ENCODE measurements around the gene SYNDIG1L. TPM values are rescaled to one million over a fixed set of nuclear protein-coding genes. Genes with fewer than 3 reads are reported as not detected.

Gene SYNDIG1L
- total RNA-seq, 1 experiment from 2014 or later: not detected

- Histone ChIP-seq H4K20me1 (ENCODE audit: low read length) (no peaks in the 10 kb centered on the region), H3K27me3 (ENCODE audit: low read length) (no peaks in the 10 kb centered on the region), H3K4me1 (ENCODE audit: insufficient read depth, low read length) (no peaks in the 10 kb centered on the region), H3K79me2 (ENCODE audit: low read length) (no peaks in the 10 kb centered on the region), H3K4me2 (ENCODE audit: low read length) (no peak overlapping the region), H3K9me2 (replicated peaks; ENCODE audit: low read length) (no peaks in the 10 kb centered on the region), H3K27ac (ENCODE audit: low read length) (no peak overlapping the region), H3F3A (ENCODE audit: low read length, unreplicated experiment) (no peaks in the 10 kb centered on the region), H3K9ac (ENCODE audit: low read length) (no peak overlapping the region), H3K36me3 (ENCODE audit: low read depth, low read length) (no peaks in the 10 kb centered on the region), H2AFZ (ENCODE audit: low read length) (no peak overlapping the region), H3K9me3 (ENCODE audit: low read length) (no peaks in the 10 kb centered on the region), H3K4me3 (ENCODE audit: low read length) (no peak overlapping the region)
- no TSS peak for BruUV-seq (replicated peaks)
- intact Hi-C loops (cut with micrococcal nuclease): no loop called here
- POLR2A ChIA-PET (ENCODE audit: unreplicated experiment): interaction anchor here (0.7 kb wide), 1 partner anchor 30 kb away, joined by 5 read pairs; the partner anchor contains the start of genes ISCA2 and NPC2
- CTCF ChIA-PET: no interaction called here
- TF ChIP-seq EZH2phosphoT487 (IDR thresholded peaks at IDR 0.05; ENCODE audit: borderline replicate concordance, low read length) (no peak), CTCF (conservative IDR thresholded peaks at IDR 0.05; ENCODE audit: low read depth, low read length) (no peak), EZH2 (IDR thresholded peaks at IDR 0.05; ENCODE audit: low read length, unreplicated experiment) (no peak)
- ATAC-seq: no peak
- DNase-seq: no peak
Observed at GRCh38 chr14:74462993-74463392, 37.0 kb upstream of the SYNDIG1L start.

DNA sequence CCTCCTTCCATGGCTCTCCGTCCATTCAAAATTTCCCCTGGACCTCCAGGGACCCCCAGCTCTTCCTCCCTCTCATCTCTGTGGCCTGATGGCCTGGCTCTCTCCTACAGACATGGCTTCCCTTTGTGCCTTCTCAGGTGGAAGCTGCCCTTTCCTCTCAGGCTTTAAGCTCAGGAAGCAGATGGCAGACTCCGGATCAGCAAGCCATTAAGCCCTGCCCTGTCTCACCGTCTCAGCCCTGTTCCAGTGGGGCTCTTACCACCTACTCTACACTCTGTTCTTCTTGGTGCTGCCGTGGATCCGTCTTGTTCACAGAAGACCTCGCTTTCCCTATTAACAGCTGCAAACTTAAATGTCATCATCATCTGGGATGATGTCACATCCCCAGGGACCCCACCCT is 34.0 kb upstream of the SYNDIG1L start:
- no peaks in the 10 kb centered on the region for H3K9me3 ChIP-seq (ENCODE audit: low read length)

More for the DNA sequence above, 34.0 kb upstream of the SYNDIG1L start:
- Histone ChIP-seq H3K9ac (ENCODE audit: low read length) (no peak overlapping the region), H3K4me1 (ENCODE audit: insufficient read depth, low read length) (no peaks in the 10 kb centered on the region), H3F3A (ENCODE audit: low read length, unreplicated experiment) (no peaks in the 10 kb centered on the region), H2AFZ (ENCODE audit: low read length) (no peak overlapping the region), H3K9me2 (replicated peaks; ENCODE audit: low read length) (no peaks in the 10 kb centered on the region), H3K27me3 (ENCODE audit: low read length) (no peaks in the 10 kb centered on the region; the same call in 1 of the 2 replicates), H3K36me3 (ENCODE audit: low read depth, low read length) (no peaks in the 10 kb centered on the region), H3K4me2 (ENCODE audit: low read length) (no peak overlapping the region), H4K20me1 (ENCODE audit: low read length) (no peaks in the 10 kb centered on the region), H3K79me2 (ENCODE audit: low read length) (no peaks in the 10 kb centered on the region), H3K4me3 (ENCODE audit: low read length) (no peak overlapping the region), H3K27ac (ENCODE audit: low read length) (no peak overlapping the region)
- ATAC-seq (no peak), DNase-seq (no peak)
- intact Hi-C loops (cut with micrococcal nuclease): no loop called here
- CTCF ChIA-PET: interaction anchor here (0.9 kb wide), 1 partner anchor 19 kb away, joined by 3 read pairs; no protein-coding TSS in a partner anchor
- POLR2A ChIA-PET (ENCODE audit: unreplicated experiment): no interaction called here
- BruUV-seq (replicated peaks): no TSS peak
- no peak for TF ChIP-seq EZH2phosphoT487 (IDR thresholded peaks at IDR 0.05; ENCODE audit: borderline replicate concordance, low read length)
- TF ChIP-seq EZH2 (IDR thresholded peaks at IDR 0.05; ENCODE audit: low read length, unreplicated experiment): no peak
- TF ChIP-seq CTCF (conservative IDR thresholded peaks at IDR 0.05; ENCODE audit: low read depth, low read length): no peak
